WTC11 (cell line): ENCODE data around the gene NPIPA3.

Source experiments
- FOXJ3 ChIP-seq: sonication (generic); formaldehyde crosslinking; IDR thresholded peaks from 2 replicates; pipeline ENCODE4 v1.9.0; 2021; ENCODE audit warnings: missing genetic modification reagents, mild to moderate bottlenecking, borderline replicate concordance
- NR3C1 ChIP-seq: sonication (generic); formaldehyde crosslinking; conservative IDR thresholded peaks from 2 replicates; pipeline ENCODE4 v1.8.1; 2023; ENCODE audit warnings: low read depth, mild to moderate bottlenecking, missing genetic modification reagents
- SMAD3 ChIP-seq: sonication (generic); formaldehyde crosslinking; IDR thresholded peaks from 2 replicates; pipeline ENCODE4 v1.8.0; 2022; ENCODE audit warnings: missing genetic modification reagents, mild to moderate bottlenecking, borderline replicate concordance
- SP1 ChIP-seq: sonication (generic); formaldehyde crosslinking; conservative IDR thresholded peaks from 2 replicates; pipeline ENCODE4 v1.8.1; 2022; ENCODE audit warnings: missing genetic modification reagents
- ZNF671 ChIP-seq: fragments of 250-450 bp; sonication (Bioruptor Pico); IDR thresholded peaks from 2 replicates; pipeline ENCODE4 v1.8.0; 2021; ENCODE audit warnings: mild to moderate bottlenecking
- TF ChIP-seq, protein P1 (sequence below): fragments of 200-600 bp; IDR thresholded peaks from 2 replicates; pipeline ENCODE4 v1.8.0; 2022; ENCODE audit warnings: antibody characterized with exemption
- TF ChIP-seq, protein P2 (sequence below): sonication (generic); formaldehyde crosslinking; IDR thresholded peaks from 2 replicates; pipeline ENCODE4 v1.8.0; 2022; ENCODE audit warnings: mild to moderate bottlenecking, missing genetic modification reagents
- TF ChIP-seq, protein P3 (sequence below): sonication (generic); formaldehyde crosslinking; IDR thresholded peaks from 2 replicates; pipeline ENCODE4 v1.8.1; 2022; ENCODE audit warnings: low read depth, missing genetic modification reagents, borderline replicate concordance
- TF ChIP-seq, protein P4 (sequence below): sonication (generic); formaldehyde crosslinking; IDR thresholded peaks from 2 replicates; pipeline ENCODE4 v1.8.1; 2022; ENCODE audit warnings: low read depth, mild to moderate bottlenecking, moderate library complexity, missing genetic modification reagents, borderline replicate concordance
- TF ChIP-seq, protein P5 (sequence below): sonication (generic); formaldehyde crosslinking; IDR thresholded peaks from 2 replicates; pipeline ENCODE4 v1.8.1; 2023; ENCODE audit warnings: mild to moderate bottlenecking, missing genetic modification reagents, moderate library complexity

DNA sequence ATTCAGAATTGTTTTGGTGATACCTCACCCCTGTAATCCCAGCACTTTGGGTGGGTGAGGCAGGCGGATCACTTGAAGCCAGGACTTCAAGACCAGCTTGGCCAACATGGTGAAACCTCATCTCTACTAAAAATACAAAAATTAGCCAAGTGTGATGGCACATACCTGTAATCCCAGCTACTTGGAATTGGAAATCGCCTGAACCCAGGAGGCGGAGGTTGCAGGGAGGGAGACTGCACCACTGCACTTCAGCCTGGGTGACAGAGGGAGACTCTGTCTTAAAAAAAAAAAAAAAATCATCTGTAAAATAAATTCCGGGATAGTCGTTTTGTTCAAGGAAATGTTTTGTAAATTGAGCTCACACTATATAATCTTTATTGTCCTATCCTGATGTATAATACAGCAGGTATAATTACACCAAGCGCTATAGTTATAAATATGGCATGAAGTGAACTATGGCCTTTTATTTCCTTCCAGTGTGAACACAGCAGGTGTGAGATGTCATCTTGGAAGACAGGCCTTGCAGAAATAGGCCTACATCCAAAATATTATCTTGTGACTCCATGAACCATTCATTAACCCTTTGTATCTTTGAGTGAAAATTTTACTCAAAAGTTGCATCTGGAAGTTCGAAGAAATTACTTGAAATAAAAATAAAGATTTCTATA, 34.5 kb upstream of the NPIPA3 start:
- TF ChIP-seq NR3C1 (no peak), SP1 (CRISPR knock-in tag) (no peak), SMAD3 (CRISPR knock-in tag) (no peak), FOXJ3 (CRISPR knock-in tag) (no peak), ZNF671 (no peak)
- TF ChIP-seq, protein P1, sequence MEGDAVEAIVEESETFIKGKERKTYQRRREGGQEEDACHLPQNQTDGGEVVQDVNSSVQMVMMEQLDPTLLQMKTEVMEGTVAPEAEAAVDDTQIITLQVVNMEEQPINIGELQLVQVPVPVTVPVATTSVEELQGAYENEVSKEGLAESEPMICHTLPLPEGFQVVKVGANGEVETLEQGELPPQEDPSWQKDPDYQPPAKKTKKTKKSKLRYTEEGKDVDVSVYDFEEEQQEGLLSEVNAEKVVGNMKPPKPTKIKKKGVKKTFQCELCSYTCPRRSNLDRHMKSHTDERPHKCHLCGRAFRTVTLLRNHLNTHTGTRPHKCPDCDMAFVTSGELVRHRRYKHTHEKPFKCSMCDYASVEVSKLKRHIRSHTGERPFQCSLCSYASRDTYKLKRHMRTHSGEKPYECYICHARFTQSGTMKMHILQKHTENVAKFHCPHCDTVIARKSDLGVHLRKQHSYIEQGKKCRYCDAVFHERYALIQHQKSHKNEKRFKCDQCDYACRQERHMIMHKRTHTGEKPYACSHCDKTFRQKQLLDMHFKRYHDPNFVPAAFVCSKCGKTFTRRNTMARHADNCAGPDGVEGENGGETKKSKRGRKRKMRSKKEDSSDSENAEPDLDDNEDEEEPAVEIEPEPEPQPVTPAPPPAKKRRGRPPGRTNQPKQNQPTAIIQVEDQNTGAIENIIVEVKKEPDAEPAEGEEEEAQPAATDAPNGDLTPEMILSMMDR: no peak
- TF ChIP-seq, protein P2, sequence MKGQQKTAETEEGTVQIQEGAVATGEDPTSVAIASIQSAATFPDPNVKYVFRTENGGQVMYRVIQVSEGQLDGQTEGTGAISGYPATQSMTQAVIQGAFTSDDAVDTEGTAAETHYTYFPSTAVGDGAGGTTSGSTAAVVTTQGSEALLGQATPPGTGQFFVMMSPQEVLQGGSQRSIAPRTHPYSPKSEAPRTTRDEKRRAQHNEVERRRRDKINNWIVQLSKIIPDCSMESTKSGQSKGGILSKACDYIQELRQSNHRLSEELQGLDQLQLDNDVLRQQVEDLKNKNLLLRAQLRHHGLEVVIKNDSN (CRISPR knock-in tag): no peak
- TF ChIP-seq, protein P3, sequence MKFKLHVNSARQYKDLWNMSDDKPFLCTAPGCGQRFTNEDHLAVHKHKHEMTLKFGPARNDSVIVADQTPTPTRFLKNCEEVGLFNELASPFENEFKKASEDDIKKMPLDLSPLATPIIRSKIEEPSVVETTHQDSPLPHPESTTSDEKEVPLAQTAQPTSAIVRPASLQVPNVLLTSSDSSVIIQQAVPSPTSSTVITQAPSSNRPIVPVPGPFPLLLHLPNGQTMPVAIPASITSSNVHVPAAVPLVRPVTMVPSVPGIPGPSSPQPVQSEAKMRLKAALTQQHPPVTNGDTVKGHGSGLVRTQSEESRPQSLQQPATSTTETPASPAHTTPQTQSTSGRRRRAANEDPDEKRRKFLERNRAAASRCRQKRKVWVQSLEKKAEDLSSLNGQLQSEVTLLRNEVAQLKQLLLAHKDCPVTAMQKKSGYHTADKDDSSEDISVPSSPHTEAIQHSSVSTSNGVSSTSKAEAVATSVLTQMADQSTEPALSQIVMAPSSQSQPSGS (CRISPR knock-in tag): no peak
- TF ChIP-seq, protein P4, sequence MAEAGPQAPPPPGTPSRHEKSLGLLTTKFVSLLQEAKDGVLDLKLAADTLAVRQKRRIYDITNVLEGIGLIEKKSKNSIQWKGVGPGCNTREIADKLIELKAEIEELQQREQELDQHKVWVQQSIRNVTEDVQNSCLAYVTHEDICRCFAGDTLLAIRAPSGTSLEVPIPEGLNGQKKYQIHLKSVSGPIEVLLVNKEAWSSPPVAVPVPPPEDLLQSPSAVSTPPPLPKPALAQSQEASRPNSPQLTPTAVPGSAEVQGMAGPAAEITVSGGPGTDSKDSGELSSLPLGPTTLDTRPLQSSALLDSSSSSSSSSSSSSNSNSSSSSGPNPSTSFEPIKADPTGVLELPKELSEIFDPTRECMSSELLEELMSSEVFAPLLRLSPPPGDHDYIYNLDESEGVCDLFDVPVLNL (CRISPR knock-in tag): no peak
- TF ChIP-seq, protein P5, sequence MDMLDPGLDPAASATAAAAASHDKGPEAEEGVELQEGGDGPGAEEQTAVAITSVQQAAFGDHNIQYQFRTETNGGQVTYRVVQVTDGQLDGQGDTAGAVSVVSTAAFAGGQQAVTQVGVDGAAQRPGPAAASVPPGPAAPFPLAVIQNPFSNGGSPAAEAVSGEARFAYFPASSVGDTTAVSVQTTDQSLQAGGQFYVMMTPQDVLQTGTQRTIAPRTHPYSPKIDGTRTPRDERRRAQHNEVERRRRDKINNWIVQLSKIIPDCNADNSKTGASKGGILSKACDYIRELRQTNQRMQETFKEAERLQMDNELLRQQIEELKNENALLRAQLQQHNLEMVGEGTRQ (CRISPR knock-in tag): no peak
